ENCODE data around the gene IRAK2.
"Not testable (repeated sequence)": the region's sequence is repeated elsewhere in the genome, so short reads cannot be mapped to it uniquely, and the experiment has no call there.

IRAK2 gene

GRCh38 chr3:10255835-10256234 is 91.1 kb downstream of the IRAK2 start:
- DNase-seq (ENCODE audit: low spot score), result no peak

GRCh38 chr3:10259036-10259435 is 94.3 kb downstream of the IRAK2 start:
- DNase-seq (ENCODE audit: low spot score), result no peak

- DNase-seq (ENCODE audit: low spot score), result no peak
These were observed 95.1 kb downstream of the IRAK2 start for GRCh38 chr3:10259798-10260197.

- no peak for DNase-seq (ENCODE audit: low spot score)
These were observed 95.5 kb downstream of the IRAK2 start for GRCh38 chr3:10260211-10260701.

GRCh38 chr3:10262027-10262426 is 97.3 kb downstream of the IRAK2 start:
- no peak for DNase-seq (ENCODE audit: low spot score)

- DNase-seq (ENCODE audit: low spot score), result peak; percentile 61
These were observed 99.1 kb downstream of the IRAK2 start for GRCh38 chr3:10263646-10264363.

GRCh38 chr3:10265833-10266232 is 101.1 kb downstream of the IRAK2 start:
- no peak for DNase-seq (ENCODE audit: low spot score)

- not testable (repeated sequence) for DNase-seq (ENCODE audit: low spot score)
These were observed 102.2 kb downstream of the IRAK2 start for GRCh38 chr3:10266936-10267335.

GRCh38 chr3:10268116-10268515 is 103.4 kb downstream of the IRAK2 start:
- no peak for DNase-seq (ENCODE audit: low spot score)

GRCh38 chr3:10268930-10269329 is 104.2 kb downstream of the IRAK2 start:
- no peak for DNase-seq (ENCODE audit: low spot score)

GRCh38 chr3:10269443-10269842 is 104.7 kb downstream of the IRAK2 start:
- DNase-seq (ENCODE audit: low spot score), result no peak

- not testable (repeated sequence) for DNase-seq (ENCODE audit: low spot score)
These were observed 107.8 kb downstream of the IRAK2 start for GRCh38 chr3:10272476-10272875.

GRCh38 chr3:10272977-10273376 is 108.3 kb downstream of the IRAK2 start:
- no peak for DNase-seq (ENCODE audit: low spot score)

- peak; percentile 43 for DNase-seq (ENCODE audit: low spot score)
These were observed 109.1 kb downstream of the IRAK2 start for GRCh38 chr3:10273702-10274305.

- DNase-seq (ENCODE audit: low spot score), result no peak
These were observed 109.9 kb downstream of the IRAK2 start for GRCh38 chr3:10274601-10275000.

- no peak for DNase-seq (ENCODE audit: low spot score)
These were observed 112.5 kb downstream of the IRAK2 start for GRCh38 chr3:10277115-10277625.

GRCh38 chr3:10278501-10278900 is 113.8 kb downstream of the IRAK2 start:
- DNase-seq (ENCODE audit: low spot score), result no peak

GRCh38 chr3:10279384-10280176 is 114.9 kb downstream of the IRAK2 start:
- DNase-seq (ENCODE audit: low spot score), result no peak

GRCh38 chr3:10280177-10280529 is 115.4 kb downstream of the IRAK2 start:
- no peak for DNase-seq (ENCODE audit: low spot score)

- DNase-seq (ENCODE audit: low spot score), result no peak
These were observed 115.9 kb downstream of the IRAK2 start for GRCh38 chr3:10280571-10280970.

- no peak for DNase-seq (ENCODE audit: low spot score)
These were observed 117.2 kb downstream of the IRAK2 start for GRCh38 chr3:10281951-10282350.

- no peak for DNase-seq (ENCODE audit: low spot score)
These were observed 118.9 kb downstream of the IRAK2 start for GRCh38 chr3:10283638-10284037.

GRCh38 chr3:10284496-10284895 is 119.8 kb downstream of the IRAK2 start:
- DNase-seq (ENCODE audit: low spot score), result no peak
